NB4 (cell line): ENCODE results near the gene ROBO2.

Experiments used
- POLR2A ChIP-seq: IDR thresholded peaks from 2 replicates; pipeline ENCODE4 v1.6.1; 2011; ENCODE audit warnings: mild to moderate bottlenecking; ENCODE audit not compliant: insufficient read length; ENCODE audit errors: extremely low read depth
- TF ChIP-seq, protein P1 (sequence below): IDR thresholded peaks from one replicate; pipeline ENCODE4 v1.5.1; 2012; ENCODE audit warnings: low read depth, low read length
- TF ChIP-seq, protein P2 (sequence below): IDR thresholded peaks from 2 replicates; pipeline ENCODE4 v1.6.1; 2011; ENCODE audit warnings: low read depth, low read length

DNA sequence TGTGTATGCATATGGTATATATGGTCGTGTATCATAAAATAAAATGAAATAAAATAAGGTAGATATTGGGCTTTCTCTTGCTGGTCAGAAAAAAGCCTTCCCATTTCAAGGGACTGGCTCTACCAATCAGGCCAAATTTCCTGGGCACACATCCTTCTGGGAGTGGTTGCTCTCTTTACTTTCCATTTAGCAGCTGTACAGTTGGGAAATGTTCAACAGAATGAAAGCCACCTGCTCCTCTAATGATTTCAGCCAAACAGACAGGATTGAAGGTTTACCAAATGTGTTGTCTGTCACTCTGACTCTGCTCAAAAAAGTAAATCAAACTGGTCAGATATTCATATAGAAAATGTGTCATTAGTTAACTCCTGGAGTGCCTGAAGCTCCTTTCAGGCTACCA lies 380.4 kb downstream of the ROBO2 start:
- TF ChIP-seq, protein P1, sequence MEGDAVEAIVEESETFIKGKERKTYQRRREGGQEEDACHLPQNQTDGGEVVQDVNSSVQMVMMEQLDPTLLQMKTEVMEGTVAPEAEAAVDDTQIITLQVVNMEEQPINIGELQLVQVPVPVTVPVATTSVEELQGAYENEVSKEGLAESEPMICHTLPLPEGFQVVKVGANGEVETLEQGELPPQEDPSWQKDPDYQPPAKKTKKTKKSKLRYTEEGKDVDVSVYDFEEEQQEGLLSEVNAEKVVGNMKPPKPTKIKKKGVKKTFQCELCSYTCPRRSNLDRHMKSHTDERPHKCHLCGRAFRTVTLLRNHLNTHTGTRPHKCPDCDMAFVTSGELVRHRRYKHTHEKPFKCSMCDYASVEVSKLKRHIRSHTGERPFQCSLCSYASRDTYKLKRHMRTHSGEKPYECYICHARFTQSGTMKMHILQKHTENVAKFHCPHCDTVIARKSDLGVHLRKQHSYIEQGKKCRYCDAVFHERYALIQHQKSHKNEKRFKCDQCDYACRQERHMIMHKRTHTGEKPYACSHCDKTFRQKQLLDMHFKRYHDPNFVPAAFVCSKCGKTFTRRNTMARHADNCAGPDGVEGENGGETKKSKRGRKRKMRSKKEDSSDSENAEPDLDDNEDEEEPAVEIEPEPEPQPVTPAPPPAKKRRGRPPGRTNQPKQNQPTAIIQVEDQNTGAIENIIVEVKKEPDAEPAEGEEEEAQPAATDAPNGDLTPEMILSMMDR, result no peak
- TF ChIP-seq POLR2A, result no peak
- TF ChIP-seq, protein P2, sequence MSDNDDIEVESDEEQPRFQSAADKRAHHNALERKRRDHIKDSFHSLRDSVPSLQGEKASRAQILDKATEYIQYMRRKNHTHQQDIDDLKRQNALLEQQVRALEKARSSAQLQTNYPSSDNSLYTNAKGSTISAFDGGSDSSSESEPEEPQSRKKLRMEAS, result no peak
